Measurements from ENCODE around the gene VDAC1.
"Not testable (repeated sequence)": the region's sequence is repeated elsewhere in the genome, so short reads cannot be mapped to it uniquely, and the experiment has no call there.

Gene VDAC1

GRCh38 chr5:133938039-133938821 is 66.5 kb downstream of the VDAC1 start:
- peak; percentile 10 for DNase-seq

GRCh38 chr5:133937628-133938027 is 67.1 kb downstream of the VDAC1 start:
- DNase-seq = not testable (repeated sequence)

GRCh38 chr5:133936651-133937015 is 68.1 kb downstream of the VDAC1 start:
- DNase-seq = no peak

GRCh38 chr5:133935991-133936650 is 68.7 kb downstream of the VDAC1 start:
- not testable (repeated sequence) for DNase-seq

- DNase-seq = no peak
These were observed 69.2 kb downstream of the VDAC1 start for GRCh38 chr5:133935667-133935940.

GRCh38 chr5:133934822-133935666 is 69.7 kb downstream of the VDAC1 start:
- no peak for DNase-seq

- no peak for DNase-seq
These were observed 70.5 kb downstream of the VDAC1 start for GRCh38 chr5:133934311-133934710.

- no peak for DNase-seq
These were observed 71.0 kb downstream of the VDAC1 start for GRCh38 chr5:133933670-133934295.

- no peak for DNase-seq
These were observed 71.6 kb downstream of the VDAC1 start for GRCh38 chr5:133933169-133933509.

GRCh38 chr5:133932441-133933168 is 72.2 kb downstream of the VDAC1 start:
- no peak for DNase-seq

- no peak for DNase-seq
These were observed 73.2 kb downstream of the VDAC1 start for GRCh38 chr5:133931546-133931945.

- DNase-seq = no peak
These were observed 74.0 kb downstream of the VDAC1 start for GRCh38 chr5:133930813-133931090.

- DNase-seq = no peak
These were observed 74.5 kb downstream of the VDAC1 start for GRCh38 chr5:133930061-133930812.

- DNase-seq = no peak
These were observed 76.0 kb downstream of the VDAC1 start for GRCh38 chr5:133928587-133929393.

GRCh38 chr5:133927300-133928180 is 77.2 kb downstream of the VDAC1 start:
- no peak for DNase-seq

- DNase-seq = peak; percentile 45
These were observed 78.1 kb downstream of the VDAC1 start for GRCh38 chr5:133926489-133927299.

- DNase-seq = peak; percentile 19
These were observed 78.8 kb downstream of the VDAC1 start for GRCh38 chr5:133925866-133926488.

GRCh38 chr5:133925269-133925668 is 79.5 kb downstream of the VDAC1 start:
- no peak for DNase-seq
